Adrenal gland (tissue), 12 donors: ENCODE data around the gene NEDD1. TPM values are rescaled to one million over a fixed set of nuclear protein-coding genes. Genes with fewer than 3 reads are reported as not detected.

ENCODE experiments used
- DNase-seq, 7 donors: peaks; one replicate each; pipeline ENCODE4 v3.0.0-alpha.2; 2019 to 2020
- H3K27ac ChIP-seq, 5 donors: fragments of 200-600 bp; sonication (generic) in 4 of 5; 1 replicate in 3 of 5; 2 replicates in 2 of 5; pipeline versions ENCODE4 v1.5.1 to v1.8.0; 2016 to 2020; ENCODE audit warnings: mild to moderate bottlenecking in 1 of 5
- H3K27me3 ChIP-seq: fragments of 200-600 bp; 2 replicates; pipeline ENCODE4 v1.8.0; 2021
- H3K36me3 ChIP-seq, 2 donors: fragments of 200-600 bp; replicated peaks in 1 of 2; 1 replicate in 1 of 2; 2 replicates in 1 of 2; pipeline versions ENCODE4 v1.5.1 to v1.8.0; 2018 to 2022
- H3K4me1 ChIP-seq, 2 donors: fragments of 200-600 bp; replicated peaks in 1 of 2; 1 replicate in 1 of 2; 2 replicates in 1 of 2; pipeline versions ENCODE4 v1.5.1 to v1.8.0; 2018 to 2021
- H3K4me3 ChIP-seq, 4 donors: fragments of 200-600 bp; sonication (generic) in 3 of 4; one replicate each; pipeline ENCODE4 v1.5.1; 2016 to 2018
- H3K9me3 ChIP-seq, 3 donors: fragments of 200-600 bp; sonication (generic) in 1 of 3; replicated peaks in 1 of 3; 1 replicate in 2 of 3; 2 replicates in 1 of 3; pipeline versions ENCODE4 v1.5.1 to v1.8.0; 2016 to 2021
- POLR2A ChIP-seq, 2 donors: fragments of 450-650 bp; IDR thresholded peaks; one replicate each; pipeline ENCODE4 v1.6.1; 2017; ENCODE audit warnings: antibody characterized with exemption in 2 of 2, mild to moderate bottlenecking in 2 of 2, moderate library complexity in 1 of 2
- WGBS, 4 donors: extraction: QIAGEN DNeasy Blood & Tissue Kit in 2 of 4; methylation state at CpG; one replicate each; pipeline versions ENCODE4 v1.1.5 to v1.1.7; 2013 to 2017; 5-methylcytosine and 5-hydroxymethylcytosine counted together
- intact Hi-C, 2 donors: fragments of 100-400 bp; cut with DNase I; formaldehyde crosslinking; loops; one replicate each; pipeline versions ENCODE4 v1.14.1 to v1.15.0; 2022 to 2023
- polyA plus RNA-seq, 3 donors: library from polyadenylated mRNA; stranded (reverse); fragments of 200-250 nt in 2 of 3; fragments of 350-450 nt in 1 of 3; fragmentation: Illumina TruSeq in 1 of 3; extraction: RNeasy Lipid Tissue Mini Kit (QIAGEN cat#74804) in 1 of 3; gene quantifications; one replicate each; pipeline ENCODE4 v1.2.3, GENCODE V29; 2013 to 2014
- total RNA-seq, 9 donors: library from RNA; depleted of rRNA in 4 of 9; stranded (reverse); fragments of >200 nt in 4 of 9; fragments of 120-200 nt in 1 of 9; fragmentation: NEBNext Ultra II Directional in 1 of 9; extraction: Animal tissue kit (Norgen Biotek cat#: 25700) in 1 of 9; gene quantifications; one replicate each; pipeline versions ENCODE4 v1.1.0 to v1.2.4, GENCODE V29; 2013 to 2023
- TF ChIP-seq, protein P1 (sequence below), 6 experiments: fragments of 450-650 bp in 4 of 6; fragments of 200-600 bp in 2 of 6; sonication (generic) in 1 of 6; IDR thresholded peaks; 1 replicate in 5 of 6; 2 replicates in 1 of 6; pipeline versions ENCODE4 v1.5.1 to v1.8.0; 2016 to 2021; ENCODE audit warnings: antibody characterized with exemption in 6 of 6, mild to moderate bottlenecking in 2 of 6, moderate library complexity in 1 of 6
- donor health status: healthy with polysubstance abuse.
- donor health status: Bipolar disorder and iron deficiency.
- donor health status: DM: yes; HTN: yes; CAD: no.
- donor health status: DM: no; HTN: no; CAD: no.
- donor health status: DM: no; HTN: no; CAD: no.
- donor health status: DM: yes; HTN: yes; CAD: no.

The NEDD1 gene
- total and polyA plus RNA-seq, 12 donors: 3.5 to 17.6 (median 11.5) TPM

DNA sequence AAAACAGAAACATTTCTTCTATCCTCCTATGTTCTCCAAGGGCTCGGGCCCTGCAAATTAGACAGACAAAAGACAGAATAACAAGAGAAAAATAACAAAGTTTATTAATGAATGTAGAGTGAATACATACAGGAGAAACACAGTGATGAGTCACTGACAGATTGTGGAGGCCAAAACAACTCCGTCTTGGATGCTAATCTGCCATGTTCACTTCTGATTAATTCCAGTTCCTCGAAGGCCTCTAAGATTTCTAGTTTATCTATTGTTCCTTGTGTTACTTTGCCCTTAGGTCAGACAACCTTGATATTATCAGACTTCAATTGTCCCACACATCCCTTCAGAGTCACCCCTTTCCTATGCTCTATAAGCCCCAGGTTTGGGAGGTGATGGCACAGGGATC is 26.8 kb upstream of the NEDD1 start:
- TF ChIP-seq, protein P1, sequence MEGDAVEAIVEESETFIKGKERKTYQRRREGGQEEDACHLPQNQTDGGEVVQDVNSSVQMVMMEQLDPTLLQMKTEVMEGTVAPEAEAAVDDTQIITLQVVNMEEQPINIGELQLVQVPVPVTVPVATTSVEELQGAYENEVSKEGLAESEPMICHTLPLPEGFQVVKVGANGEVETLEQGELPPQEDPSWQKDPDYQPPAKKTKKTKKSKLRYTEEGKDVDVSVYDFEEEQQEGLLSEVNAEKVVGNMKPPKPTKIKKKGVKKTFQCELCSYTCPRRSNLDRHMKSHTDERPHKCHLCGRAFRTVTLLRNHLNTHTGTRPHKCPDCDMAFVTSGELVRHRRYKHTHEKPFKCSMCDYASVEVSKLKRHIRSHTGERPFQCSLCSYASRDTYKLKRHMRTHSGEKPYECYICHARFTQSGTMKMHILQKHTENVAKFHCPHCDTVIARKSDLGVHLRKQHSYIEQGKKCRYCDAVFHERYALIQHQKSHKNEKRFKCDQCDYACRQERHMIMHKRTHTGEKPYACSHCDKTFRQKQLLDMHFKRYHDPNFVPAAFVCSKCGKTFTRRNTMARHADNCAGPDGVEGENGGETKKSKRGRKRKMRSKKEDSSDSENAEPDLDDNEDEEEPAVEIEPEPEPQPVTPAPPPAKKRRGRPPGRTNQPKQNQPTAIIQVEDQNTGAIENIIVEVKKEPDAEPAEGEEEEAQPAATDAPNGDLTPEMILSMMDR (IDR thresholded peaks at IDR 0.05): no peak
- no peak for TF ChIP-seq POLR2A (IDR thresholded peaks at IDR 0.05)
- no peaks in the 10 kb centered on the region for H3K27me3 ChIP-seq
- WGBS, 4 donors: 58 to 79% (median 78%) methylated on average over 3 of the region's 3 CpGs
- no peaks in the 10 kb centered on the region for H3K36me3 ChIP-seq
- DNase-seq: no peak
- H3K4me1 ChIP-seq: no peaks in the 10 kb centered on the region
- H3K27ac ChIP-seq: no peak overlapping the region
- H3K9me3 ChIP-seq: no peaks in the 10 kb centered on the region
- no peak overlapping the region for H3K4me3 ChIP-seq
- intact Hi-C loops: no loop called here

DNA sequence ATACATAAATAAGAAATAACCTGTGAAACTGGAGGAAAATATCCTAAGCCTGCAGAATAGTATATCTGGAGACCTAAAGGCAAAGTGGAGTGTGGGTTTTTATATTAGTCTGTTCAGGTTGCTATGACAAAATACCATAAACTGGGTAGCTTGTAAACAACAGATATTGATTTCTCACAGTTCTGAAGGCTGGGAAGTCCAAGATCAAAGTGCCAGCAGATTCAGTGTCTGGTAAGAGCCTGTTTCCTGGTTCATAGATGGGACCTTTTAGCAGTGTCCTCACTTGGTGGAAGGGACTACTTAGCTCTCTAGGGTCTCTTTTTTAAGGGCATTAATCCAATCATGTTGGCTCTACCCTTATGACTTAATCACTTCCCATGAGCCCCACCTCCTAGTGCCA is 25.4 kb upstream of the NEDD1 start:
- intact Hi-C loops: no loop called here
- Histone ChIP-seq H3K27ac (no peak overlapping the region), H3K4me1 (no peaks in the 10 kb centered on the region), H3K27me3 (no peaks in the 10 kb centered on the region), H3K9me3 (no peaks in the 10 kb centered on the region), H3K4me3 (no peak overlapping the region), H3K36me3 (no peaks in the 10 kb centered on the region)
- TF ChIP-seq, protein P1 (IDR thresholded peaks at IDR 0.05): no peak
- TF ChIP-seq POLR2A (IDR thresholded peaks at IDR 0.05): no peak
- DNase-seq: no peak

DNA sequence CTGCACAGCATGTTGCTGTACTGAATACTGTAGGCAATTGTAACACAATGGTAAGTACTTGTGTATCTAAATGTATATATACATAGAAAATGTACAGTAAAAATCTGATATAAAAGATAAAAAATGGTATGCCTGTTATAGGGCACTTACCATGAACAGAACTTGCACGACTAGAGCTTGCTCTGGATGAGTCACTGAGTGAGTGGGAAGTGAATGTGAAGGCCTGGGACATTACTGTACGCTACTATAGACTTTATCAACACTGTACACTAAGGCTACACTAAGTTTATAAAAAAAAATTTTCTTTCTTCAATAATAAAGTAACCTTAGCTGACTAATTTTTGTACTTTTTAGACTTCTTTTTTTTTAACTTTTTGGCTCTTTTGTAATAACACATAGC is 24.2 kb upstream of the NEDD1 start:
- WGBS, 4 donors: 51 to 67% (median 59%) methylated on average over 2 of the region's 2 CpGs
- TF ChIP-seq POLR2A (IDR thresholded peaks at IDR 0.05): no peak
- TF ChIP-seq, protein P1 (IDR thresholded peaks at IDR 0.05): no peak

DNA sequence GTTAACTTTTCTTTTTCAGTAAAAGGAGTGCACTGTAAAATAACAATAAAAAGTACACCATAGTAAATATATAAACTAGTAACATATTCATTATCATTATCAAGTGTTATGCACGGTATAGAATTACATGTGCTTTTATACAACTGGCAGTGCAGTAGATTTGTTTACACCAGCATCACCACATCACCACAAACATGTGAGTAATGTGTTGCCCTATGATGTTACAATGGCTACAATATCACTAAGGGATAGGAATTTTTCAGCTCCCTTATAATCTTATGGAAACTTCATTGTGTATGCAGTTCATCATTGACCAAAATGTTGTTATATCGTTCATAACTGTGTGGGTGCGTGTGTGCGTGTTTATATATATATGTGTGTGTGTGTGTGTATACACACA is 23.5 kb upstream of the NEDD1 start:
- no peaks in the 10 kb centered on the region for H3K27me3 ChIP-seq
- no peak overlapping the region for H3K27ac ChIP-seq
- H3K4me3 ChIP-seq: no peak overlapping the region
- 88 to 93% (median 90%) methylated on average over 4 of the region's 4 CpGs for WGBS, 4 donors
- TF ChIP-seq, protein P1 (IDR thresholded peaks at IDR 0.05): no peak
- TF ChIP-seq POLR2A (IDR thresholded peaks at IDR 0.05): no peak
- DNase-seq: no peak
- no peaks in the 10 kb centered on the region for H3K36me3 ChIP-seq
- no peaks in the 10 kb centered on the region for H3K4me1 ChIP-seq
- intact Hi-C loops: no loop called here
- H3K9me3 ChIP-seq: no peaks in the 10 kb centered on the region

More for the DNA sequence above, 24.2 kb upstream of the NEDD1 start:
- Histone ChIP-seq H3K9me3 (no peaks in the 10 kb centered on the region), H3K27ac (no peak overlapping the region), H3K4me3 (no peak overlapping the region), H3K27me3 (no peaks in the 10 kb centered on the region), H3K36me3 (no peaks in the 10 kb centered on the region), H3K4me1 (no peaks in the 10 kb centered on the region)
- intact Hi-C loops: no loop called here
- DNase-seq: no peak
